Activated effector memory CD4-positive, alpha-beta T cell treated with Interleukin-2 at 50 U/mL for 16 hours (primary cell): ENCODE data around the gene CFAP46.

Experiments used
- DNase-seq: peaks from one replicate; pipeline ENCODE4 v3.0.0-alpha.2; 2020

Gene CFAP46

DNA sequence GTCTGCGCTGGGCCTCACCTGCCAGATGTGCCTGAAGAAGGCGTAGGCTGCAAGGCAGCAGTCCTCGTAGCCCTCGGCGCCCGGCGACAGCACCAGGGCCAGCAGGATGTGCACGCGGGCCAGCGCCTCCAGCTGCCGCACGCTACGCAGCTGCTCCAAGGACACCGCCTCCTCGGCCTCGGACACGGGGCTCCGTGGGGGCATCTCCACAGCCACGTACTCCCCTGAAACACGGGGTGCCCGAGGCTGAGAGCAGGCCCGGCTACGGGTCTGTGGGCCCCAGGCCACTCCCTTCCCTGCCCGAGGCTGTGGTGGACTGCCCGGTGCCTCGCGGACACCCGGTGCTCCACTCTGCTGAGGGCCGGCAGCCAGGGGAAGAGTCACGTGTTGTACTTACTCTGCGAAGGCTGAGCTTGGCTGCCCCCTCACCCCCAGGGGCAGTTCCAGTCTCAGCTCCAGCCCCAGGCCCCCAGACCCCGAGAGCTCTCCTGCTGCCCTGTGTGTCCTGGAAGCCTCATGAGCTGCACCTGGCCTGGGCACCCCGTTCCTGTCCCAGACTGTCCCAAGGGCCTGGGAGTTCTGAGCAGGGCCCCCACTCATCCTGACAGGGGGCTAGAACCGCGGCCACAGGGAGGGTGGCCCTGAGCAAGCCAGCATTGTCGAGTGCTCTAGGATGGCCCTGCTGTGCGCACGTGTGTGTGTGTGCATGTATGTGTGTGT is 62.8 kb downstream of the CFAP46 start:
- DNase-seq, result no peak

DNA sequence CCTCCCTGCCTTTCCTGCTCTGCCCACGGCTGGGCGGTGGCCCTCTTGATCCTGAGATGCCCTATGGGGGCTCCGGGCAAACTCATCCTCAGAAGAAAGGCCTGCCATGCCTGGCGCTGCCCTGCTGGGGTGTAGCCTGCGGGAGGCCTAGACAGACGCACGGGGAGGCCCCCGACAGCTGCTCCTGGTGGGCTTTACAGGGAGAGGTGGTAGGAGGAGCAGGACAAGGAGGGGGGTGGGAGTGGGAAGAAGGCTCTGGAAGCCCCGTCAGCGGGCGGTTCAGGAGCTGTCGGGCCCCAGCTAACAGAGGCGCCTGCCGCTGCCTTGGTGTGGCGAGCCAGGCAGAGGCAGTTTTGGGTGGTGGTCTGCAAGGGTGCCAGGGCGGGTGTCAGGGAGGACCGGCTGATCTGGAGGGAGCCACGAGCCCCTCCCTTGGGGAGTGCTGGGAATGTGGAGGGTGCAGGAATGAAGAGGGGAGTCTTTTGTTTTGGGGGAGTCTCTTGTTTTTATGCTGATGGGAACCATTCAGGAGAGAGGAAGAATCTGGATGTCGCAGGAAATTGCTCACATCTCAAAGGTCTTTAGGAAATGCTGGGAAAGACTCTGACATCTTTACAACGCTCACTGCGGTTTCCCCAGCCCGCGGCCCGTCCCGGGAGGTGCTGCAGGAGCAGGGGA is 63.5 kb downstream of the CFAP46 start:
- DNase-seq, result no peak

DNA sequence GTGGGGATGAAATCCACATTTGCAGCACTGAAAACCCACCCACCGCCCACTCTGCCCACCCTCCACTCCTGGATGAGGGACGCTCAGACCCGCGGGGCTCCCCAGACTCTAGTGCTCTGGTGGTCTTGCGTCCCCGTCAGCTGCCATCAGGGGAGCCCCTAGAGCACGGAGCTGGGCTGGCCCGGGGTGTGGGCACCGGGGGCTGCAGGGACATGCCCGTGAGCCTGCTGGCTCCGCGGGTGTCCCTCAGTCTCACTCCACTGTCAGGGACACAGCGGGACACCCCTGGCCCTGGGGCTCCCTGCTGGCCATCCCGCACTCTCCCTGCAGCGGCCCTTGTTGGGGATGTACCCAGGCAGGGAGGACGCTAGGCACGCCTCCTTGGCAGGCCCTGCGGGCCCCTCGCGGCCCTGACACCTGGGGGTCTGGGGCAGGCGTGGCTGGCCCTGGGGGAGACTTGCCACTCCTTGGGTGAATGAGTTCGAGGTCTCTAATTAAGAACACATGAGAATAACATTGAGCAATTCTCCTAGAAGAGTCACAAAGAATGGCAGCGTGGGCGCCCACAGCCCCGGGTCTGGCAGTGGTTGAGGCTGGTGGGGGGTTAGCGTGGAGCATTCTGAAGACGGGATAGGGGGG is 64.2 kb downstream of the CFAP46 start:
- no peak for DNase-seq

DNA sequence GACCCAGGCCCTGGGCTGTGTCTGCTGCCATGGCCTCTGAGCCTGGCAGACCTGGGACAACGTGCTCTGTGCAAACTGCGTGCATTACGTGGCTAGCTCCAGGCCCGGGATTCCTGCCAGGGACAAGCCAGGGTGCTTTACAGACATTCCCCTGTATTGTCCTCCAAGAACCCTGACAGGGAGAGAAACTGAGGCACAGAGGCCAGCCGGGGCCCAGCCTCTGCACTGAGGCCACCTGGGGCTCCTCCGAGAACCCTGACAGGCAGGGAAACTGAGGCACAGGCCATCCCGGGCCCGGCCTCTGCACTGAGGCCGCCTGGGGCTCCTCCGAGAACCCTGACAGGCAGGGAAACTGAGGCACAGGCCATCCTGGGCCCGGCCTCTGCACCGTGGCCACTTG is 64.9 kb downstream of the CFAP46 start:
- no peak for DNase-seq

DNA sequence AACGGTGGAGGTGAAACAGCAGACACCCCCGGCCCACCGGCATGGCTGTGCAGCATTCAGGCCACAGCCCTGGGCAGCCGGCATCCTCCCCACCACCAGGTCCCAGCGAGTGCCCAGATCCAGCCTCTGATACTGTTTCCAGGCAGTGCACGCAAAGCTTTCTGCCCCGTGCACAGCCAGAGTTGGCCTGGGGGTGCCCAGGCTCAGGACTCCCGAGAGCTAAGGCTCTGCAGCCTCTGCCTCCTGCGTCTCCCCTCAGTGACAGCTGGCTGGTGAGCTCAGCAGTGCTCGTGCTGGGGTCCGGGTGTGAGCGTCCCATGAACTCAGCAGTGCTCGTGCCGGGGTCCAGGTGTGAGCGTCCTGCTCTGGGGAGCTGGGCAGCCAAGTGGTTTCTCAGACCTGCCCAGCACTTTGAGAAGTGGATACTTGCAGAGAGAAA is 65.4 kb downstream of the CFAP46 start:
- DNase-seq, result no peak

DNA sequence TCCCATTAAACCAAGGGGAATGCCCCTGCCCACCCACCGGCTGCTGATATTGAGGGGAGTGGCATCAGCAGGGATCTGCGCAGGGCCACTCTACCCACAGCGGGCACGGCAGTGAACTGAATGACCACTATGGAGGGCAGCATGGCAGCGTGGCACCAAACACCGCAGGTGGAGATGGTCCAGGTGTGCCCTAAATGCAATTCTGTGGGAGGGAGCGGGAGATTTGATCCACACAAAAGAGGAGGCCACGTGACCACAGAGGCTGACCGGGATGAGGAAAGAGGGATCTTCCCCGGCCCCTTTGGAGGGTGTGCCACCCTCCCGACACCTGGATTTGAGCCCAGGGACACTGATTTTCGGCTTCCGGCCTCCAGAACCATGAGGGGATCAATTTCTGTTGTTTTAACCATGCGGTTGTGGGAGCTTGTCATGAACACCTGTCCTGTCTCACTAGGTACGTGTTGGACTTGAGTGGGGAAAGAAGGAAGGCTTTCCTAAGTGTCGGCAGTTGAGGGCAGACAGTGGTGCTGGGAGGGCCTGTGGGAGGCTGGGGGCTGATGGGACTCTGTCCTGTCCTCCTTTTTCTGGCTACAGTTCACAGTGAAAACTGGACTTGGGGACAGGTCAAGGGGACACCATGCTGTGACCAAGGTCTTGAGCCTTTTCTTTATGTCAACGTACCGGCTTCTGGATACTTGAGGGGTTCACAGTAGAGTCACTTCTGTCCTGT is 66.1 kb downstream of the CFAP46 start:
- no peak for DNase-seq

DNA sequence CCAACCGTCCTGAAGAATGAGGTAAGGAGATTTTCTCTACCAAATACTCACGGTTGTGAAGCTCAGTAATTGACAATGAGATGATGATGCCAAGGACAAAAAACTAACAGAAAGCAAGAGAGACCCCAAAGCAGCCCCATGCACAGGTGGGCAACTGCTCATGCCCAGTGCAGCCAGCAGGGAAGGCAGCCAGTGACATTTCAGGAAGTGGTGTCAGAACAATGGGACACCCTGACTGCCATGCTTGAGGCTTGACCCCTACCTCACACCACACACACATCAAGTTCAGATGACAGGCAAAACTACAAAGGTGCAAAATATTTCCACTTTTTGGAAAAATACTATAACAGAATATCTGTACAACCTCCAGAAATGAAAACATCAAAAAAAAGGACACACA is 66.9 kb downstream of the CFAP46 start:
- DNase-seq, result no peak

DNA sequence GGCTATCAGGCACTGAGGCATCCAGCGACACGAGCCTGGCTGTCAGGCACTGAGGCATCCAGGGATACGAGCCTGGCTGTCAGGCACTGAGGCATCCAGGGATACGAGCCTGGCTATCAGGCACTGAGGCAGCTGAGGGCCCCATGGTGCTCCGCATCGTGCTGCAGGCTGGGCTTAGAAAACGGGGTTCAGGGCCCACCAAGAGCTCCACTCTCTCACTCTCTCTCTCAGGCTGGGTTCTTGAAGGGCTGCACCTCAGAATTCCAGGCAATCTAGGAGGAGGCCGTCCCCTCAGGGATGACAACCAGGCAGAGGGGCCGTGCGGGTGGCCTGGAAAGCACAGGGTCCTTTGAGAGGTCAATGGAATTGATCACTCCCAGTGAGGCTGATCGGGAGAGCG is 69.0 kb downstream of the CFAP46 start:
- DNase-seq, result no peak

DNA sequence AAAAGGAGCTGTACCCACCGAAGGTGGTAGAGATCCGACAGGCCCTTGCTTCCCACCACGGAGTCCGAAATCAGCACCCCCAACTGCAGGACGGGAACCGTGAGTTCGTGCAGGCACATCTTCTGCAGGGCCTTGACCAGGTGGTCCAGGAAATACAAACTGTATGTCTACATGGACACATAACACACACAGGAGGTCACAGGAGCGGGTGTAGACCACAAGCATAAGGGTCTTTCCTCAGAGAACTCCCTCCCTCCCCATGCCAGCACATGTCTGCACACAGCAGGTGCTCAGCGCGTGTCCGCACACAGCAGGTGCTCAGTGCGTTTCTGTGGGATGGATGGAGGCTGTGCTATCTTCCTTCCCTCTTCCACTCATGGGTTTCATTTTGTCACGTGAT is 69.7 kb downstream of the CFAP46 start:
- DNase-seq, result no peak

DNA sequence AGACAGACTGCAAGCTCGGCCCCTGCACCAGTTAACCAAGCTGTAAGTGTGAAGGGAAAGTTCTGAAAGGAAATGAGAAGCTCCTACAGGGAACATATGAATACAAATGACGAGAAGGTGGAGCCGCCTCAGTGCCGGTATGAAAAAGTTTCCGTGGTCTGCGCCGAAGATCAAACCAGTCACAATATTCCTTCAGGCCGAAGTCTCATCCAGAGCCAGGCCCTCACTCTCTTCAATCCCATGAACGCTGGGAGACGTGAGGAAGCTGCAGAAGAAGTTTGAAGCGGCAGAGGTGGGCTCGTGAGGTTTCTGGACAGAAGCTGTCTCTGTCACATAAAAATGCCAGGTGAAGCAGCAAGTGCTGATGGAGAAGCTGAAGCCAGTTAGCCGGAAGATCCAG is 71.9 kb downstream of the CFAP46 start:
- DNase-seq, result no peak

DNA sequence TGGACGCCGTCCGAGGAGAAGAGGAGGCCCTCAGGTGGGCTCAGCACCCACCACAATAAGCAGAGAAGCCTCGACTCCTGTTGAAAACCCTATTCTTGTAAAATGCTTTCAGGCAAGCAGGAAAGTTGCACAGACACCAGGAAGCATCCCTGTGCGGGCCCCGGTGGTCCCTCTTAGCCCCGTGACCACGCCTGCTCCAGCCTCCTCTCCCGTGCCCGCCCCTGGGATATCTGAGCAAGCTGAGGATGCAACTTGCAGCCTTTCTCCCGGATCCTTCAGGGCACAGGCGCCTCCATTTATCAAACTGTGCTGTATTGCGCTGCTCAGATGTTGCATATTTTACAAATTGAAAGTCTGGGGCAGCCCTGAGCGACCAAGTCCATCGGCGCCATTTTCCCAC is 72.7 kb downstream of the CFAP46 start:
- no peak for DNase-seq

DNA sequence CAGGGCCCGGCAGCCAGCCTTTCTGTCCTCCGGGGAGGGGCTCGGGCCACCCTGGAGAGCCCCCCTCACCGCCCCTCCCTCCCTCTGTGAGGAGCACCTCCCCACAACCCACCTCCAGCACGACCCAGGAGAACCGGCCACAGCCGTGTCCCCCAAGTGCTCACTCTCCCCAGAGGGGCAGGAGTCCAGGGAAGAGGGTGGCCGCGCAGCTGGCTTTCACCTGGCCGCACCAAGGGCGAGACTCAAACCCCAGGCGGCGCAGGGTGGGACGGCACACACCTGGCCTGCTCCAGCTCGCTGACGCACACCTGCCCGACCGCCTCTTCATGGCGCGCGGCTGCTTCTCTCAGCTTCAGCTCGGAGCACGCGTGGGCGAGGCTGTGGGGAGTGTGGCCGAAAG is 73.4 kb downstream of the CFAP46 start:
- no peak for DNase-seq

DNA sequence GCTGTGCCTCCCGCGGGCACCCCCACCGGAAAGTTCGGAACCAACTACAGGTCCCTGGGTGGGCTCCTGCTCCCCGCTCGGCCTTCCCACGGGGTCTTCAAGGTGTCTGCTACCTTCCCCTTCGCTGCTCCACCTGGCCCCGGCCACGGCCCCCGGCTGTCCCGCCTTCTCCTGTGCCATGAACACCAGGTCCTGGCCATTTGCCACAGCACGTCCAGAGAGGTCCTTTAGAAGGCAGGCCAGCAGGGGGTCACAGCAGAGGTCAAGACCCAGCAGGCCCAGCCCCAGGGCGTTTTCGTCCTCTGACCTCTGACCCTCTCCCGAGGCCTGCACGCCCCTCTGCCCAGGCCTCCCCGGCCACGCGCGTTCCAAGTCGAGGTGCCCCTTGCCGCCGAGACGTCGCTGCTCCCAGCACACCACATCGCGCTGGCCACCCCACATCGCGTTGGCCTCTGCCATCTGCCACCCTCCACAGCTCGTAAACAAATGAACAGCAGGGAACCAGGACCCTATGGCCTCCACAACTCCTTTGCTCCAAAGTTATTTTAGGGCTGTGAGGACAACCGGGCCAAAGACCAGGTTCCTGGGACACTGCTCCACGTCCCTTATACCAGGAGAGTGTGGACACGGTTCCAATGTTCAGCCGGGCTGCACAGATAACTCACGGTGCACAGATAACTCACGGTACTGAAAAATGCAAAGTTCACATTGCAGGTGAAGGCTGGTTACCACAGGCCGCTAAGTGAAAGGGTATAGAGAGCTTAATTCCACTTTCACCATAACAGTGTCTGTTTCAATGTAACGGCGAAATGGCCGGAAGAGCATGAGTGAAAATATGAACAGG is 74.3 kb downstream of the CFAP46 start:
- no peak for DNase-seq

DNA sequence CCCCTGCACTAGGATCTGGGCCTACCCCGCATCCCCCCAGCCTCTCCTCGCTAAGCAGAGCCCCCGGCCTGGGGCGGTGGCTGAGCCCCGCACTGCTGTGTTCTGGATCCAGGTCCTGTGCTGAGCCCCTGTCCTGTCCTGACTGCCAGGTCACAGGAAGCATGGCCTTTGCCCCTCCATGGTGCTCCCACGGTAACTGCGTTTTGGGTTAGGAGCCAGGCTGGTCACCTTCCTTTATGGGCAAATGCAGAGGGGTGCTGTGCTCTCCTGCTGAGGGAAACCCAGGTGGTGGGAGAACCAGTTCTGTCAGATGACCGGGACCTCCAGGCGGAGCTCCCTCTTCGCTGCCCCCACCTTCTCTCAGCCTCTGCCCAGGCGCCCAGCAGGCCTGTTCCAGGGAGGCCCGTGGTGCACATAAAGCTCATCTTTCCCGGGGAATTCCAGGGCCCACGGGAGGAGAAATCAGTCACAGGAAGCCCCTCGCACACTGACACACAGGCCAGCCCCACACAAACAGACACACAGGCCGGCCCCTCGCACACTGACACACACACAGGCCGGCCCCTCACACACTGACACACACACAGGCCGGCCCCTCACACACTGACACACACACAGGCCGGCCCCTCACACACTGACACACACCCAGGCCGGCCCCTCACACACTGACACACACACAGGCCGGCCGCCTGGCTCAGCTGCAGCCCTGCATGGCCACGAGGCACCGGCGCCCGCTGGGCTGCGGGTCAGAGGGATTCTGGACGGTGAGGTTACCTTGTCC is 75.6 kb downstream of the CFAP46 start:
- DNase-seq, result no peak

DNA sequence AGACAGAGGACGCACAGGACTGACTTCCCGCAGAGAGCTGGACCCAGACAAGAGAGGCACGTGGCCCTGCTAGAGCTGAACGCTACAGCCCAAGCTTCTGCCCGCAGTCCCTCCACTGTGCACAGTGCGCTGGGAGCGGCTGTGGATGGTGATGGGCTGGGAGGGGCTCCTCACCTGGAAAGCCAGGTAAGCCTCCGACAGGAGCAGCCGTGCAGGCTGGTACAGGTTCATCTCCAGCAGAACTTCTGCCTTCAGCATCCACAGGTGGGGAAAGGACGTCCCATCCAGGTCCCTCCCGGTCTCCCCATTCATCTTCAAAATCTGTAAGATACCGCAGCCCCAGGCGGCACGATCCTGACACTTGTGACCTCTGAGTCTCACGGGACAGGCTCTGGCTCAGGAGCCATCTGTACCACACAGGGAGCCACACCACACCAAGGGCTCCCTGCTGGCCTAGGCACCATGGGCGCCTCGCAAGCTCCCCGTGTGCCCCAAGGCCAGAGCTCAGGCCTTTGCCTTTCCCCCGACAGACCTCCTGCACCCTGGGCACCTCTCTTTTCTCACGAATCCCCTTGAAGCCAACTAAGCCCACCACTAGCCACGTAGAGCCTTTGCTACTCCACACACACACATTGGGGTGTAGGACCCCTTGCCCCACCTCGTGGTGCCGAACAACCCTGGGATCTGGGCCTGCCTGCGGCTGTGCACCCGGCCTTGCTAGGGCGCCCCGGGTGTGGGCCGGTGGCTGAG is 76.3 kb downstream of the CFAP46 start:
- no peak for DNase-seq

DNA sequence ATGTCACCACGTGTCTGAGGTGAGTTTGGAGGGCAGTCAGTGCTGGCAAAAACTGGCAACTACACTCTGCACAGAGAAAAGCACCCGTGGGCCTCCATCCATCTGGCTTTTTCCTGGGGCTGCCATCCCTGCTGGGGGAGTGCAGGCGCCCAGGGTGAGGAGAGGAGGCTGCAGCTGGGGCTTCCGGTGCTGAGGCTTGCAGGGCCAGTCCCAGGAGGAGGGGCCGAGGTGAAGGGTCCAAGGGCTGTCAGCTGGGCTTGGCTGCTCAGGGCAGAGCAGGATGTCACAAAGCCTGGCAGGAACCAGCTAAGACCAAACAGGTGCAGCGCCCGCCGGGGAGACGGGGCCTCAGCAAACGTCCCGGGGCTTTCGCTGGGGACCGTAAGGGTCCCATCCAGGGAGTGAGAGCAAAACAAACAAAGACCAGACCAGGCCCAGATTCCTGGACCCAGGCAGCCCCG is 77.2 kb downstream of the CFAP46 start:
- DNase-seq, result no peak

DNA sequence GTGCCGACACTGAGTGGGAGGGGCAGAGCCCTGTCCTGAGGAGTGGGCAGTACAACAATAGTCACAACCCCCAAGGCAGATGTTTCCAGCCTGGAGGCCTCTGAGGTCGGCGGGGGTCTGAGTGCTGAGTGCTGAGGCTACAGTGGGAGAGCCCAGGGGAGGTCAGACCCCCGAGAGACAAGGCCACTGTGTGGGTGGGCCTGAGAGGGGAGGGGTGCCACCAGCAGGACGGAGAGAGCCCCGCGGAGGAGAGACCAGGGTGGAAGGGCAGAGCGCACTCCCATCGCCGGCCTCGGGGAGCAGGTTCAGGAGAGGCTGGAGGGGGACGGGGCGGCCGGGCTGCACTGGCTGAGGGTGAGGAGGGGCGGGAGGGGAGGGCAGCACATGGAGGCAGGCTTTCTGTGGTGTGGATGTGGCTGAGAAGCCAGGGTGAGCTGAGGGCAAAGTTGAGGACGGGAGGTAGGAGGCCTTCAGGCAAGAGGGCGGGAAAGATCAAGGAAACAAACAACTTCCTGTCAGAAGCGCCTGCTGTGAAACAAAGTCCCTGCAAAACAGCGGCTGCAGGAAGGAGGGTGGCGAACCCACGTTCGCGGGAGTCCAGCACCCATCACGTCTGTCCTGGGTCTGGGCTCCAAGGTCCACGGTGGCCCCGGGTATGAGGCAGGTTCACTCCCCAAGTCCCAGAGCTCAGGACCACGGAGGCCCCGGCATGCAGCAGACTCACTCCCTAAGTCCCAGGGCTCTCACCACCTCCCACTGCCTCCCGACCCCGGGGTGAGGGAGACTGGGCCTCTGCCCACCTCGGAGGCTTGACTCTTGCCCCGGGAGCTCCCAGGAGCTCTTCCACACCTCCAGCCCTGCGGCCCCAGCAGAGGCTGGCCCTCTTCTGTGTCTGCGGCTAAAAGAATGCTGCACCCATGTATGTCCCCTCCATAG is 79.6 kb downstream of the CFAP46 start:
- no peak for DNase-seq

DNA sequence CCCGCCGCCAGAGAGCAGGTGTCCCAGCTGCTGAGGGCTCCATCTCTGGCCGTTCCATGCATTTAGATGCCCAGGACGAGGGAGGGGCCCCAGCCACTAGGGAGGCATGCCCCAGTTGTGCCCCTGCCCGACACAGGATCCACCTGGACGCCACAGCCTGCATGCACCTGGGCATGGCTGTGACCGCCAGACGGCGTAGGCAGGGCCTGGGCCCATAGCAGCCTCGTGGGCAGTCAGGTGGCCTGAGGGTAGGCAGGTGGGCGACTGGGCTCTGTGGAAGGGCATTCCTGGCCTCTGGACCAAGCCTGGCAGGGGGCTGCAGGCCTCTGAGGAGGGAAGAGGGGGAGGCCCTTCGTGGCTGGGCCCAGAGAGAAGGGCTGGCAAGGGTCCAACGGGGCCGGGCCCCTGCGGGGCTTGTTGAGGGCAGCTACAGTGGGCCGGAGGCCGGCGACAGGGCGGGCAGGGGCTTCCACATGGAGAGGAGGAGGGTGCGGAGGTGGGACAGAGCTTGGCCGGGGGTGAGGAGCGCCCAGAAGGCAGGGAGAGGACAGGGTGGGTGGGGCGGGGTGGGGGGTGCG is 80.4 kb downstream of the CFAP46 start:
- no peak for DNase-seq

DNA sequence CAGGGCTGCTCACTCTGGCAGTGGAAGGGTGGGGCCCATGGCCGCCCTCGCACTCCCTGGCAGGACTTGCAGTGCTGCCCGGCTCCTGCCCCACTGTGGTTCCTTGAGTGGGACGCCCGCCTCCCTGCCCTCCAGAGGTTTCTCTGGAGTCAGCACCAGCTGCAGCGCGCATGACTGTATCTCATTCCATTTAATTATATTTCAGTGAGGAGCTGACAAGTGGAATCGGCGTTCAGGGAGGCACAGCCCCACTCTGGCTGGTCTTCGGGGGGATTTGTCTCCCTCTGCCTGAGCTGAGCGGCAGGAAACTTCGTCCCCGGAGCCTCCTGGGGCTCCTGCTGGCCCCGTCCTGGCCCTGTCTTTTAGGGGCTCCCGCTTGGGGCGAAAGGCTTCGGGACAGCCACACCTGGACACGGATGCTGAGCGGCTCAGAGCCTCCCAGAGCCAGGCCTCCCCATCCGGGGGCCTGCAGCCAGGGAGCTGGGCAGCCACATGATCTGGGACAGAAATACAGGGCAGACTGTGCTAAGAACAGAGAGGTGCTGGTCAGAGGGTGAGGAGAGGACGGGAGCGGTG is 81.2 kb downstream of the CFAP46 start:
- no peak for DNase-seq
